ENCODE results near the gene DUSP10.
A peak's percentile ranks its signal among the peaks of the same experiment; 100 is the strongest.

The DUSP10 gene

GRCh38 chr1:221762121-221762520 lies 20.2 kb upstream of the DUSP10 start:
- DNase-seq, result no peak

GRCh38 chr1:221761354-221762002 lies 19.6 kb upstream of the DUSP10 start:
- DNase-seq, result no peak

GRCh38 chr1:221760911-221761310 lies 19.0 kb upstream of the DUSP10 start:
- no peak for DNase-seq

- DNase-seq, result no peak
Observed at GRCh38 chr1:221759436-221759835, 17.5 kb upstream of the DUSP10 start.

GRCh38 chr1:221758455-221758854 lies 16.6 kb upstream of the DUSP10 start:
- DNase-seq, result no peak

GRCh38 chr1:221756830-221757551 lies 15.1 kb upstream of the DUSP10 start:
- no peak for DNase-seq

GRCh38 chr1:221753828-221754188 lies 11.9 kb upstream of the DUSP10 start:
- no peak for DNase-seq

GRCh38 chr1:221751226-221751887 lies 9.5 kb upstream of the DUSP10 start:
- DNase-seq, result no peak

GRCh38 chr1:221748981-221749380 lies 7.1 kb upstream of the DUSP10 start:
- no peak for DNase-seq

- DNase-seq, result no peak
Observed at GRCh38 chr1:221747839-221748238, 6.0 kb upstream of the DUSP10 start.

- DNase-seq, result no peak
Observed at GRCh38 chr1:221743416-221744208, 1.7 kb upstream of the DUSP10 start.

- peak; percentile 75 for DNase-seq
Observed at GRCh38 chr1:221742555-221743415, 896 bp upstream of the DUSP10 start.

- DNase-seq, result peak; percentile 50
Observed at GRCh38 chr1:221740993-221741702, 741 bp downstream of the DUSP10 start.

GRCh38 chr1:221740369-221740992 lies 1.4 kb downstream of the DUSP10 start:
- DNase-seq, result no peak

- DNase-seq, result no peak
Observed at GRCh38 chr1:221739677-221740025, 2.2 kb downstream of the DUSP10 start.

GRCh38 chr1:221739018-221739676 lies 2.7 kb downstream of the DUSP10 start:
- no peak for DNase-seq

GRCh38 chr1:221736714-221737113 lies 5.2 kb downstream of the DUSP10 start:
- DNase-seq, result no peak

GRCh38 chr1:221735999-221736398 lies 5.9 kb downstream of the DUSP10 start:
- no peak for DNase-seq

GRCh38 chr1:221734187-221734586 lies 7.7 kb downstream of the DUSP10 start:
- DNase-seq, result no peak

- no peak for DNase-seq
Observed at GRCh38 chr1:221732052-221732451, 9.8 kb downstream of the DUSP10 start.

All from GDM1 (cell line).